NCI-H748 (cell line): ENCODE results near the gene EGLN1.

Experiments
- DNase-seq: peaks from one replicate; lab custom pipeline; 2025; ENCODE audit not compliant: unreplicated experiment; lab: John Stamatoyannopoulos, UW

EGLN1 gene

DNA sequence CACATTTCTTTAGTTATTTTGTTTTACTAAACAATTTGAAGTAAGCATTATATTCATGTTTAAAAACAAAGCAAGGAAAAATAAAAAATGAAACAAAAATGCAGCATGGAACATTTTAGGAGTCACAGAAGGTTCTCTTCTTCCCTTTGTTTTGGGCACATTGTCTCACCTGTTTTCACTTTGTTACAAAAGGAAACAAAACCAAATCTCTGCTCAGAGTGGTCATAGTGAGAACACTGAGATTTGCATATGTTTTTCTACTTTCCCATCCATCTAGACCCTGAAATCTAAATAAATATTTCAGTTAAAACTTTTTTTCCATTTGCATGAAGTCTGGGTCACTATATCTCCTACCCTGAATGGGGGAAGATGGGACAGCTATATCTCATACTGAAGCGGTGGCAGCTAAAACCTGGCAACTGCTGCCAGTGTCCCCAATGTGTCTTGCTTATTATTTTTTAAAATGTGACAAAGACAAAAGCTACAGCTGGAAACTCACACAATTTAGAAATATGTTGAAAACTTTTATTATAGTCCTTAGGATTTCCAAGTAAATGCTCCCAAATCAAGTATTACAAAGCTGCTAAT lies 87.9 kb downstream of the EGLN1 start:
- DNase-seq, result no peak

DNA sequence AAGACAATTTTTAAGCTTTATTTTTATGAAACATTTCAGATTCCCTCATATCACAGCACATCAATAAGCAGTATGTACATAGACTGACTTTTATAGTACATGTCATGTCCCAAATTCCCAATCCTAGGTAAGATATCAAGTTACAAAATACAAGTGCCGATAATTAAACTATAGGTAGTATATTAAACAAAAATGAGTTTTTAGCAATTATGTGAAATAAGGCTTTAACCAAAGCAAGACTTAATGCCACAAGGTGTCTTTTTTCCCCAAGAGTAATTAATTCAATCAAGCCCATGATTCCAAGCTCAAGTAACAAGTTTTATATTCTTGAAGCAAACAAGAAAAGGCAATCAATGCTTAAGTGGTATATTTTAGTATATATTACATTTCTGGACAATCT lies 89.3 kb downstream of the EGLN1 start:
- DNase-seq, result no peak

GRCh38 chr1:231329483-231329882 lies 92.6 kb downstream of the EGLN1 start:
- no peak for DNase-seq

- DNase-seq, result no peak
Observed at GRCh38 chr1:231327617-231328016, 94.5 kb downstream of the EGLN1 start.

DNA sequence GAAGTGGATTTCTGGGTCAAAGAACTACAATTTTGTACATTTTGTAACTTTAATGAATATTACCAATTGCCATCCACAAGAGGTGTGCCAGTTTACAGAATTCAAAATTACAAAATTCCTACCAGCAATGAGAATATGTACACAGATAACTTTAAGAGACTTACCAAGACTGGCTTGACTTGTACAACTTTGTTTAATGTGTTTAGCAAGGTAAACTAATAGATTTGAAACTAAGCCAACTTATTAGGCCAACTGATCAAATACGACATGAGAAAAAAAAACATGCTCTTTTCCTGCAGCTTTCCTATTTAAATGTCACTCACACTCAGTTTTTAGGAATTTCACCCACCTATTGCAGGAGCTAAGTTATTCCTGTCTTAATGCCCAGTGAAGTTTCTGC lies 95.8 kb downstream of the EGLN1 start:
- DNase-seq, result no peak

- DNase-seq, result no peak
Observed at GRCh38 chr1:231324660-231325059, 97.4 kb downstream of the EGLN1 start.

DNA sequence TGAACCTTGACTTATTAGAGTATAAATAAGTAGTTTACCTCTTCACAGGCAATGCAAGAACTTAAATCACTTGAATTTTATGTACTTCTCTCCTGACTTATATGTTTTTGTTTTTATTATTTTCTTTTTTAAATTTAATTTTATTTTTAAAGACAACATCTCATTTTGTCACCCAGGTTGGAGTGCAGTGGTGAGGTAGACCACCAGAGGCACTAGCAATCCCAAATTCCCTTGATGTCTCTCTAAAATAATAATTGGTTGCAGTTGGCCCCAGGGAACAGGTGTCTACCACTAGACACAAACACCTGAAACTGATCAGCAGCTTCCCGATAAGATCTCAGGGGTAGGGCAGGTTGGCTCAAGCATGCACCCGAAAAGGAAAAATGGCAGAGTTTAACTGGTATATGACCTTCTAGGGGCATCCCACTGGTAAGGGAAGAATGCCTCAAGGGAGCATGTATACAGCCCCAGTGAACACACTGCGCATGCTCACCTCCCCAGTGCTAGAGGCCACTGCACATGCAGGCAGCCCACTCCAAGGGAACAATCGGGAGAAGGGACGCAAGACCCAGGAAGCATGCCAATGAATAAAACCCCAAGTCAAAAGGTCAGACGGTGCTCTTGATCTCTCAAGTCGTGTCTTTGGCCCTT lies 99.1 kb downstream of the EGLN1 start:
- DNase-seq, result no peak

DNA sequence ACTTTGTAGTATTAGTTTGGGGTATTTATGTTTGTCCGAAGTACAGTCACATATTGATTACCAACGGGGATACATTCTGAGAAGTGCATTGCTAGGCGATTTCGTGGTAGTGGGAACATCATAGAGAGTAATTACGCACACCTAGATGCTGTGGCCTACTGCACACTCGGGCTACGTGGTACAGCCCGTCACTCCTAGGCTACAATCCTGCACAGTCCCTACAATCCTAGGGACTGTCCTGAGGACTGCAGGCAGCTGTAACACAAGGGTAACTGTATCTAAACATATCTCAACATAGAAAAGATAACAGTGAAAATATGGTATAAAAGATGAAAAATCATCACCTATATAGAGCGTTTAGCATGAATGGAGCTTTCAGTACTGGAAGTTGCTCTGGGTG lies 103.0 kb downstream of the EGLN1 start:
- DNase-seq, result no peak

- DNase-seq, result no peak
Observed at GRCh38 chr1:231318568-231318967, 103.5 kb downstream of the EGLN1 start.

DNA sequence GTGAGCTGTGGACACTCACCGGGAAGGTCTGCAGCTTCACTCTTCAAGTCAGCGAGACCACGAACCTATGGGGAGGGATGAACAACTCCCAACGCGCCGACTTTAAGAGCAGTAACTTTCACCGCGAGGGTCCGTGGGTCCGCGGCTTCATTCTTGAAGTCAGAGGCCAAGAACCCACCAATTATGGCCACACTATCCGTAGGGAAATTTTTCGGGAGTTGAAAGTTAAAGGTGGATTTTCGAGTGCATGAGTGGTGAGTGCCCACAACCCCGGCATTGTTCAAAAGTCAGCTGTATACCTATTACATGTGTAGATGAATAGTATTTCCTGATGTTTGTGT lies 104.1 kb downstream of the EGLN1 start:
- no peak for DNase-seq

- no peak for DNase-seq
Observed at GRCh38 chr1:231317306-231318014, 104.6 kb downstream of the EGLN1 start.

DNA sequence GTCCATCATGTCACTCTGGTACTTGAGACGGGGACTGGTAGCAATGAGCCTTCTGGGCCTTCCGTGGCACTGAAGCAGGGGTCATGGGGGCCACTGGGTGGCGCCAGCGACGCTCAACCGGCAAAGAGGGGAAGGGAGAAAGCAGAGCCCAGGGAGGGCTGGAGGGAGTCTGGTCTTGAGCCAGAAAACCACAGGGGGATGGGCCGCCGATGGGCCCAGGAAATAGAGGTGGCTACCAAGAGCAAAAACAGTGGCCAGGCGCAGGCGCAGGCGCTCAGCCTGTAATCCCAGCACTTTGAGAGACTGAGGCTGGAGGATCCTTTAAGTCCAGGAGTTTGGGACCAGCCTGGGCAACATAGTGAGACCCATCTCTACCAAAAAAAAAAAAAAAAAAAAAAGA lies 106.2 kb downstream of the EGLN1 start:
- DNase-seq, result peak; percentile 50
